ENCODE measurements around the gene NDUFA12. TPM values are rescaled to one million over a fixed set of nuclear protein-coding genes. Genes with fewer than 3 reads are reported as not detected.

The NDUFA12 gene
- total RNA-seq, 3 donors from 2014 or later (not counting 1 experiment from before 2014, with no cell fraction given): 67.7 to 91.5 (median 69.6) TPM

DNA sequence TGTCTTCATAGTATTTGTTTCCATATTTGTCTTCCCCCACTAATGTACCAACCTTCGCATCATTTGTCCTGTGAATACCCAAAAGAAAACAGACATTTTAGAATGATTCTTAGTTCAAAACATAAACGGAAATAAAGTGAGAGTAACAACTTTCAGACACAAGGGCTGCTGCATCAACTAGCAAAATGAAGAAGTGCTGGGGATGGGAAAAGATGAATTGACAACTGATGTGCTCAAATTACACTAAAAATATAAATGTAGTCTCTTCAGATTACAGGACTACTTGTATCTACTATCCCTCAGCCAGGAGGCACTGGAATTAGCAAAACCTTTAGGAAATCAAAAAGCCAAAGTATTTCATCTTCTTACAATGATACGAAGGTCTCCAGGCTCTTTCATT, 743 bp downstream of the NDUFA12 start:
- peak overlapping the region; percentile 94 to 96 for H3K27ac Mint-ChIP-seq
- peaks cover 21% of the 10 kb centered on the region for H3K4me1 ChIP-seq (ENCODE audit: control insufficient read depth, insufficient read depth, low read length)
- peaks cover 0 to 6% of the 10 kb centered on the region in 2 donors for H3K9me3 Mint-ChIP-seq
- WGBS (ENCODE audit: insufficient coverage): 38% methylated on average over 3 of the region's 3 CpGs
- peaks cover 47 to 48% of the 10 kb centered on the region in 2 donors for H3K4me1 Mint-ChIP-seq
- peaks cover 3% of the 10 kb centered on the region for H3K9me3 ChIP-seq (ENCODE audit: control insufficient read depth, insufficient read depth, low read length)
- intact Hi-C loops (cut with micrococcal nuclease): loop anchor here (1.0 to 2.0 kb wide), 2 partner anchors 61 to 326 kb away; no protein-coding TSS in a partner anchor
- peak overlapping the region; percentile 76 for H3K4me3 ChIP-seq (ENCODE audit: low read length)
- no peaks in the 10 kb centered on the region for H3K36me3 Mint-ChIP-seq
- H3K27ac ChIP-seq (ENCODE audit: low read length): peak overlapping the region; percentile 77
- H3K27me3 ChIP-seq (ENCODE audit: control insufficient read depth, insufficient read depth, low read length): no peaks in the 10 kb centered on the region
- TF ChIP-seq, protein P1, sequence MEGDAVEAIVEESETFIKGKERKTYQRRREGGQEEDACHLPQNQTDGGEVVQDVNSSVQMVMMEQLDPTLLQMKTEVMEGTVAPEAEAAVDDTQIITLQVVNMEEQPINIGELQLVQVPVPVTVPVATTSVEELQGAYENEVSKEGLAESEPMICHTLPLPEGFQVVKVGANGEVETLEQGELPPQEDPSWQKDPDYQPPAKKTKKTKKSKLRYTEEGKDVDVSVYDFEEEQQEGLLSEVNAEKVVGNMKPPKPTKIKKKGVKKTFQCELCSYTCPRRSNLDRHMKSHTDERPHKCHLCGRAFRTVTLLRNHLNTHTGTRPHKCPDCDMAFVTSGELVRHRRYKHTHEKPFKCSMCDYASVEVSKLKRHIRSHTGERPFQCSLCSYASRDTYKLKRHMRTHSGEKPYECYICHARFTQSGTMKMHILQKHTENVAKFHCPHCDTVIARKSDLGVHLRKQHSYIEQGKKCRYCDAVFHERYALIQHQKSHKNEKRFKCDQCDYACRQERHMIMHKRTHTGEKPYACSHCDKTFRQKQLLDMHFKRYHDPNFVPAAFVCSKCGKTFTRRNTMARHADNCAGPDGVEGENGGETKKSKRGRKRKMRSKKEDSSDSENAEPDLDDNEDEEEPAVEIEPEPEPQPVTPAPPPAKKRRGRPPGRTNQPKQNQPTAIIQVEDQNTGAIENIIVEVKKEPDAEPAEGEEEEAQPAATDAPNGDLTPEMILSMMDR (IDR thresholded peaks at IDR 0.05): no peak
- no peaks in the 10 kb centered on the region for H3K27me3 Mint-ChIP-seq (ENCODE audit: low read depth in 2 of 2)
- H3K4me3 Mint-ChIP-seq: peak overlapping the region; percentile 95
- peaks cover 3% of the 10 kb centered on the region for H3K36me3 ChIP-seq (ENCODE audit: control insufficient read depth, insufficient read depth, low read length)
- ATAC-seq: no peak
- DNase-seq: no peak

DNA sequence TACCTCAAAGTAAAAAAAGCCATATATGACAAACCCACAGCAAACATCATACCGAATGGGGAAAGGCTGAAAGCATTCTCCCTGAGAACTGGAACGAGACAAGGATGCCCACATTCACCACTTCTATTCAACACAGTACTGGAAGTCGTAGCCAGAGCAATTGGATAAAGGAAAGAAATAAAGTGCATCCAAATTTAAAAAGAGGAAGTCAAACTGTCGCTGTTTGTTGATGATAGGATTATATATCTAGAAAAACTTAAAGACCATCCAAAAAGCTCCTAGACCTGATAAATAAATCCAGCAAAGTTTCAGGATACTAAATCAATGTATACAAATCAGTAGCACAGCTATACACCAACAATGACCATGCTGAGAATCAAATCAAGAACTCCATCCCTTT, 5.2 kb downstream of the NDUFA12 start:
- DNase-seq: no peak
- Histone ChIP-seq H3K27ac (ENCODE audit: low read length) (no peak overlapping the region), H3K4me3 (ENCODE audit: low read length) (no peak overlapping the region), H3K4me1 (ENCODE audit: control insufficient read depth, insufficient read depth, low read length) (peaks cover 14% of the 10 kb centered on the region), H3K27me3 (ENCODE audit: control insufficient read depth, insufficient read depth, low read length) (no peaks in the 10 kb centered on the region), H3K36me3 (ENCODE audit: control insufficient read depth, insufficient read depth, low read length) (peaks cover 18% of the 10 kb centered on the region), H3K9me3 (ENCODE audit: control insufficient read depth, insufficient read depth, low read length) (no peaks in the 10 kb centered on the region)
- peak overlapping the region; percentile 17 for H3K4me3 Mint-ChIP-seq
- H3K4me1 Mint-ChIP-seq: peaks cover 36 to 41% of the 10 kb centered on the region in 2 donors
- whole genome bisulfite sequencing (ENCODE audit: insufficient coverage): 0% methylated on average over 1 of the region's 4 CpGs
- H3K36me3 Mint-ChIP-seq: no peaks in the 10 kb centered on the region
- TF ChIP-seq, protein P1 (IDR thresholded peaks at IDR 0.05): no peak
- no peaks in the 10 kb centered on the region for H3K27me3 Mint-ChIP-seq (ENCODE audit: low read depth in 2 of 2)
- peak overlapping the region in 1 of 2 donors; percentile 35 for H3K27ac Mint-ChIP-seq
- H3K9me3 Mint-ChIP-seq: no peaks in the 10 kb centered on the region
- intact Hi-C loops (cut with micrococcal nuclease): no loop called here
- no peak for ATAC-seq

DNA sequence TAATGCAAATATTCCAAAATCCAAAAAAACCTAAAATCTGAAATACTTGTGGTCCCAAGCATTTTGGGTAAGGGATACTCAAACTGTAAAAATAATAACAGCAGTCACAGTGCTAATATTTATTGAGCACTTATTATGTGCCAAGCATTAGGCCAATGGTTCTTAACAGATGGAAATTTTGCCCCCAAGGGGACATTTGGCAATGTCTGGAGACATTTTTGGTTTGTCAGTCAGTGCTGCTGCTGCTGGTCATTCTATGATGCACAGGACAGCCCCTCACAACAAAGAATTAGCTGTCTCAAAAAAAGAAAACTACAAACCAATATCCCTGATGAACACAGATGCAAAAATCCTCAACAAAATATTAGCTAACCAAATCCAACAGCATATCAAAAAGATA, 5.8 kb downstream of the NDUFA12 start:
- H3K27me3 ChIP-seq (ENCODE audit: control insufficient read depth, insufficient read depth, low read length): no peaks in the 10 kb centered on the region
- Mint-ChIP-seq H3K9me3 (no peaks in the 10 kb centered on the region), H3K27me3 (ENCODE audit: low read depth in 2 of 2) (no peaks in the 10 kb centered on the region), H3K4me3 (no peak overlapping the region), H3K4me1 (peaks cover 30 to 35% of the 10 kb centered on the region in 2 donors), H3K27ac (no peak overlapping the region), H3K36me3 (no peaks in the 10 kb centered on the region)
- H3K4me1 ChIP-seq (ENCODE audit: control insufficient read depth, insufficient read depth, low read length): peaks cover 14% of the 10 kb centered on the region
- H3K4me3 ChIP-seq (ENCODE audit: low read length): no peak overlapping the region
- no peak for ATAC-seq
- no peaks in the 10 kb centered on the region for H3K9me3 ChIP-seq (ENCODE audit: control insufficient read depth, insufficient read depth, low read length)
- intact Hi-C loops (cut with micrococcal nuclease): no loop called here
- TF ChIP-seq, protein P1 (IDR thresholded peaks at IDR 0.05): no peak
- peaks cover 21% of the 10 kb centered on the region for H3K36me3 ChIP-seq (ENCODE audit: control insufficient read depth, insufficient read depth, low read length)
- no peak for DNase-seq
- no peak overlapping the region for H3K27ac ChIP-seq (ENCODE audit: low read length)

DNA sequence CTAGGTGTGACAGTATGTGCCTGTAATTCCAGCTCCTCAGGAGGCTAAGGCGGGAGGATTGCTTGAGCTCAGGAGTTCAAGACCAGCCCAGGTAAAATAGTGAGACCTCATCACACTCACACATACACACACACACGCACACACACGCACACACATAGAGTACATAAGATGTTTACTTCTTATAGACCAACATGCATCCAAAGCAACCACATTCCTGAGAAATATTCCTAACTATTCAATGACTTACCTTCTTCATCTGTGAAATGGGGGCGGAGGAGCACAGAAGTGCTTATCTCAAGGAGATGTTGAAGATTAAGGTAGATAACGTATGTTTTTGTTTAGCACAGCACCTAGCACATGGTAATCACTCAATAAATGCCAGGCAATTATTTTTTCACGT, 6.4 kb downstream of the NDUFA12 start:
- Histone ChIP-seq H3K36me3 (ENCODE audit: control insufficient read depth, insufficient read depth, low read length) (peaks cover 28% of the 10 kb centered on the region), H3K9me3 (ENCODE audit: control insufficient read depth, insufficient read depth, low read length) (no peaks in the 10 kb centered on the region), H3K4me3 (ENCODE audit: low read length) (no peak overlapping the region), H3K27me3 (ENCODE audit: control insufficient read depth, insufficient read depth, low read length) (no peaks in the 10 kb centered on the region), H3K4me1 (ENCODE audit: control insufficient read depth, insufficient read depth, low read length) (peaks cover 12% of the 10 kb centered on the region), H3K27ac (ENCODE audit: low read length) (no peak overlapping the region)
- 93% methylated on average over 3 of the region's 6 CpGs for WGBS (ENCODE audit: insufficient coverage)
- TF ChIP-seq, protein P1 (IDR thresholded peaks at IDR 0.05): no peak
- no peak for DNase-seq
- H3K27ac Mint-ChIP-seq: no peak overlapping the region
- peaks cover 1% of the 10 kb centered on the region for H3K36me3 Mint-ChIP-seq
- no peaks in the 10 kb centered on the region for H3K9me3 Mint-ChIP-seq
- ATAC-seq: no peak
- H3K4me1 Mint-ChIP-seq: peaks cover 26 to 31% of the 10 kb centered on the region in 2 donors
- H3K4me3 Mint-ChIP-seq: no peak overlapping the region
- intact Hi-C loops (cut with micrococcal nuclease): no loop called here
- H3K27me3 Mint-ChIP-seq (ENCODE audit: low read depth in 2 of 2): no peaks in the 10 kb centered on the region

Data from natural killer cell (primary cell).